Esophagus muscularis mucosa (tissue), 4 donors: ENCODE measurements around the gene RPL18. TPM values are rescaled to one million over a fixed set of nuclear protein-coding genes. Genes with fewer than 3 reads are reported as not detected.
A peak's percentile ranks its signal among the peaks of the same experiment; 100 is the strongest.

Experiments used
- DNase-seq: peaks from one replicate; pipeline ENCODE4 v3.0.0-alpha.2; 2017; ENCODE audit errors: extremely low spot score
- H3K27ac ChIP-seq, 4 donors: fragments of 200-600 bp; sonication (generic); replicated peaks in 1 of 4; 1 replicate in 3 of 4; 2 replicates in 1 of 4; pipeline ENCODE4 v1.5.1; 2016 to 2019; ENCODE audit warnings: mild to moderate bottlenecking in 1 of 4
- H3K27me3 ChIP-seq, 4 donors: fragments of 200-600 bp; sonication (generic); one replicate each; pipeline versions ENCODE4 v1.5.1 to v1.6.0; 2016 to 2019
- H3K36me3 ChIP-seq, 4 donors: fragments of 200-600 bp; sonication (generic); one replicate each; pipeline ENCODE4 v1.5.1; 2016 to 2019
- H3K4me1 ChIP-seq, 4 donors: fragments of 200-600 bp; sonication (generic); one replicate each; pipeline ENCODE4 v1.5.1; 2016 to 2019
- H3K4me3 ChIP-seq, 4 donors: fragments of 200-600 bp; sonication (generic); 1 replicate in 2 of 4; 2 replicates in 2 of 4; pipeline ENCODE4 v1.5.1; 2016 to 2019; ENCODE audit warnings: mild to moderate bottlenecking in 4 of 4, moderate library complexity in 1 of 4
- H3K9me3 ChIP-seq, 4 donors: fragments of 200-600 bp; sonication (generic); 1 replicate in 3 of 4; 2 replicates in 1 of 4; pipeline ENCODE4 v1.5.1; 2016 to 2019
- CTCF ChIP-seq, 3 experiments: fragments of 200-600 bp in 2 of 3; fragments of 450-650 bp in 1 of 3; sonication (generic) in 2 of 3; IDR thresholded peaks; one replicate each; pipeline ENCODE4 v1.5.1; 2017 to 2019; ENCODE audit warnings: antibody characterized with exemption in 3 of 3, mild to moderate bottlenecking in 2 of 3, moderate library complexity in 1 of 3
- EP300 ChIP-seq: sonication (generic); formaldehyde crosslinking; IDR thresholded peaks from one replicate; pipeline ENCODE4 v1.6.1; 2017; ENCODE audit warnings: antibody characterized with exemption
- POLR2A ChIP-seq: fragments of 450-650 bp; IDR thresholded peaks from one replicate; pipeline ENCODE4 v1.6.1; 2017; ENCODE audit warnings: antibody characterized with exemption, moderate library complexity, mild to moderate bottlenecking, low read depth
- POLR2AphosphoS5 ChIP-seq, 2 donors: sonication (generic); formaldehyde crosslinking; IDR thresholded peaks; one replicate each; pipeline ENCODE4 v1.6.1; 2017; ENCODE audit warnings: antibody characterized with exemption in 2 of 2
- WGBS: methylation state at CpG from one replicate; pipeline ENCODE4 v1.1.5; 2018; 5-methylcytosine and 5-hydroxymethylcytosine counted together
- intact Hi-C: fragments of 100-400 bp; cut with DNase I; formaldehyde crosslinking; loops from one replicate; pipeline ENCODE4 v1.15.1; 2023
- total RNA-seq, 4 donors: library from RNA; depleted of rRNA; stranded (reverse); fragments of >200 nt; gene quantifications; one replicate each; pipeline versions ENCODE4 v1.1.0 to v1.2.1, GENCODE V29; 2016

Gene RPL18
- total RNA-seq, 4 donors from 2014 or later, result 1,298 to 2,105 (median 1,742) TPM

- intact Hi-C loops, result no loop called here
- Histone ChIP-seq H3K4me1 (peaks cover 18 to 39% (median 26%) of the 10 kb centered on the region in 4 donors), H3K4me3 (no peak overlapping the region), H3K27me3 (no peaks in the 10 kb centered on the region), H3K9me3 (no peaks in the 10 kb centered on the region), H3K36me3 (peaks cover 24 to 36% (median 31%) of the 10 kb centered on the region in 4 donors), H3K27ac (no peak overlapping the region)
- WGBS, result 87% methylated on average over 23 of the region's 39 CpGs
- DNase-seq, result no peak
- TF ChIP-seq POLR2AphosphoS5 (IDR thresholded peaks at IDR 0.05), result no peak
- TF ChIP-seq POLR2A, result no peak
- no peak for TF ChIP-seq CTCF (IDR thresholded peaks at IDR 0.05)
- no peak for TF ChIP-seq EP300
Observed at GRCh38 chr19:48613024-48613851, 5.7 kb downstream of the RPL18 start.

GRCh38 chr19:48611872-48612271 lies 7.1 kb downstream of the RPL18 start:
- no peaks in the 10 kb centered on the region for H3K27me3 ChIP-seq
- no peaks in the 10 kb centered on the region for H3K9me3 ChIP-seq
- TF ChIP-seq POLR2AphosphoS5 (IDR thresholded peaks at IDR 0.05) (no peak), POLR2A (no peak), EP300 (no peak), CTCF (IDR thresholded peaks at IDR 0.05) (no peak)
- WGBS, result 94% methylated on average over 3 of the region's 14 CpGs
- H3K4me3 ChIP-seq, result no peak overlapping the region
- no peak for DNase-seq
- H3K4me1 ChIP-seq, result peaks cover 5 to 26% (median 13%) of the 10 kb centered on the region in 4 donors
- intact Hi-C loops, result no loop called here
- peaks cover 21 to 26% (median 23%) of the 10 kb centered on the region in 4 donors for H3K36me3 ChIP-seq
- H3K27ac ChIP-seq, result no peak overlapping the region

GRCh38 chr19:48609571-48610108 lies 9.3 kb downstream of the RPL18 start:
- TF ChIP-seq EP300, result no peak
- no peak for TF ChIP-seq POLR2A
- no peak for TF ChIP-seq CTCF (IDR thresholded peaks at IDR 0.05)
- TF ChIP-seq POLR2AphosphoS5 (IDR thresholded peaks at IDR 0.05), result no peak
- no peak overlapping the region for H3K27ac ChIP-seq
- intact Hi-C loops, result no loop called here
- peaks cover 0 to 3% (median 1%) of the 10 kb centered on the region in 4 donors for H3K36me3 ChIP-seq
- H3K27me3 ChIP-seq, result no peaks in the 10 kb centered on the region
- H3K4me1 ChIP-seq, result peaks cover 0 to 3% (median under 1%) of the 10 kb centered on the region in 4 donors
- H3K9me3 ChIP-seq, result no peaks in the 10 kb centered on the region
- WGBS, result 96% methylated on average over 14 of the region's 20 CpGs
- no peak for DNase-seq
- H3K4me3 ChIP-seq, result no peak overlapping the region

GRCh38 chr19:48608798-48609263 lies 10.1 kb downstream of the RPL18 start:
- intact Hi-C loops, result no loop called here
- 27% methylated on average over 7 of the region's 9 CpGs for WGBS
- Histone ChIP-seq H3K27ac (no peak overlapping the region), H3K4me3 (no peak overlapping the region), H3K4me1 (peaks cover 0 to 3% (median 0%) of the 10 kb centered on the region in 4 donors), H3K27me3 (no peaks in the 10 kb centered on the region), H3K9me3 (no peaks in the 10 kb centered on the region), H3K36me3 (no peaks in the 10 kb centered on the region)
- no peak for TF ChIP-seq EP300
- no peak for TF ChIP-seq POLR2AphosphoS5 (IDR thresholded peaks at IDR 0.05)
- peak in 1 of 3 experiments; percentile 35 for TF ChIP-seq CTCF (IDR thresholded peaks at IDR 0.05)
- no peak for TF ChIP-seq POLR2A
- DNase-seq, result no peak
